H9 (cell line): ENCODE measurements around the gene GNA15. TPM values are rescaled to one million over a fixed set of nuclear protein-coding genes. Genes with fewer than 3 reads are reported as not detected.

ENCODE experiments used
- DNase-seq: peaks from one replicate; pipeline ENCODE4 v3.0.0-alpha.2; 2017
- H2AFZ ChIP-seq: one replicate; pipeline ENCODE4 v1.6.1; 2013; ENCODE audit warnings: mild to moderate bottlenecking, low read length, control low read depth, moderate library complexity
- H2AK5ac ChIP-seq: 2 replicates; pipeline ENCODE4 v1.6.1; 2013; ENCODE audit warnings: low read length, control low read depth, mixed read lengths; ENCODE audit not compliant: insufficient read length
- H2BK120ac ChIP-seq: one replicate; pipeline ENCODE4 v1.6.1; 2013; ENCODE audit warnings: low read depth, mild to moderate bottlenecking, low read length, control low read depth, inconsistent platforms; ENCODE audit not compliant: poor library complexity, severe bottlenecking
- H2BK12ac ChIP-seq: 2 replicates; pipeline ENCODE4 v1.6.1; 2013; ENCODE audit warnings: low read length, control low read depth, mixed read lengths, low read depth; ENCODE audit not compliant: insufficient read length
- H2BK15ac ChIP-seq: 2 replicates; pipeline ENCODE4 v1.6.1; 2013; ENCODE audit warnings: low read depth, low read length, control low read depth
- H2BK20ac ChIP-seq: one replicate; pipeline ENCODE4 v1.6.1; 2013; ENCODE audit warnings: low read depth, mild to moderate bottlenecking, low read length, control low read depth, inconsistent platforms; ENCODE audit not compliant: poor library complexity, severe bottlenecking
- H2BK5ac ChIP-seq: 2 replicates; pipeline ENCODE4 v1.6.1; 2013; ENCODE audit warnings: low read length, control low read depth, mixed read lengths; ENCODE audit not compliant: insufficient read length
- H3K14ac ChIP-seq: 2 replicates; pipeline ENCODE4 v1.6.1; 2013; ENCODE audit warnings: low read length, control low read depth; ENCODE audit not compliant: insufficient read depth
- H3K18ac ChIP-seq: 2 replicates; pipeline ENCODE4 v1.6.1; 2013; ENCODE audit warnings: low read depth, mild to moderate bottlenecking, mixed read lengths, low read length, control low read depth; ENCODE audit not compliant: insufficient read length
- H3K23ac ChIP-seq: 2 replicates; pipeline ENCODE4 v1.6.1; 2013; ENCODE audit warnings: low read length, control low read depth, mixed read lengths, low read depth; ENCODE audit not compliant: insufficient read length
- H3K23me2 ChIP-seq: 2 replicates; pipeline ENCODE4 v1.6.1; 2013; ENCODE audit warnings: low read depth, mild to moderate bottlenecking, mixed read lengths, low read length, control low read depth; ENCODE audit not compliant: insufficient read length, poor library complexity, severe bottlenecking
- H3K27ac ChIP-seq: 2 replicates; pipeline ENCODE4 v1.5.1; 2013; ENCODE audit warnings: low read length, control low read depth, mixed read lengths, low read depth; ENCODE audit not compliant: insufficient read length
- H3K27me3 ChIP-seq: 2 replicates; pipeline ENCODE4 v1.6.1; 2013; ENCODE audit warnings: low read length, control low read depth, inconsistent platforms; ENCODE audit not compliant: insufficient read depth
- H3K4ac ChIP-seq: 2 replicates; pipeline ENCODE4 v1.6.1; 2013; ENCODE audit warnings: low read depth, mild to moderate bottlenecking, control low read depth, inconsistent platforms, low read length, moderate library complexity
- H3K4me1 ChIP-seq: 2 replicates; pipeline ENCODE4 v1.6.1; 2013; ENCODE audit warnings: low read length, control low read depth, inconsistent platforms; ENCODE audit not compliant: insufficient read depth
- H3K4me2 ChIP-seq: 2 replicates; pipeline ENCODE4 v1.6.1; 2013; ENCODE audit warnings: low read length, control low read depth, mixed read lengths; ENCODE audit not compliant: insufficient read length, insufficient read depth
- H3K56ac ChIP-seq: 2 replicates; pipeline ENCODE4 v1.6.1; 2013; ENCODE audit warnings: low read depth, mild to moderate bottlenecking, mixed read lengths, low read length, control low read depth; ENCODE audit not compliant: insufficient read length
- H3K79me1 ChIP-seq: 2 replicates; pipeline ENCODE4 v1.6.1; 2013; ENCODE audit warnings: low read depth, mild to moderate bottlenecking, moderate library complexity, low read length, control low read depth, inconsistent platforms; ENCODE audit not compliant: insufficient read depth, poor library complexity, severe bottlenecking
- H3K79me2 ChIP-seq: 2 replicates; pipeline ENCODE4 v1.6.1; 2013; ENCODE audit warnings: low read length, control low read depth, inconsistent platforms; ENCODE audit not compliant: insufficient read depth
- H3K9ac ChIP-seq: 2 replicates; pipeline ENCODE4 v1.6.1; 2013; ENCODE audit warnings: low read length, control low read depth, mixed read lengths; ENCODE audit not compliant: insufficient read length; ENCODE audit errors: extremely low read depth
- H3K9me3 ChIP-seq: one replicate; pipeline ENCODE4 v1.6.1; 2013; ENCODE audit warnings: low read depth, low read length, inconsistent platforms; ENCODE audit not compliant: control insufficient read depth
- H3T11ph ChIP-seq: one replicate; pipeline ENCODE4 v1.6.1; 2013; ENCODE audit warnings: mild to moderate bottlenecking, low read length, control low read depth, inconsistent platforms
- H4K20me1 ChIP-seq: one replicate; pipeline ENCODE4 v1.6.1; 2013; ENCODE audit not compliant: control insufficient read depth, insufficient read length, insufficient read depth
- H4K5ac ChIP-seq: 2 replicates; pipeline ENCODE4 v1.6.1; 2013; ENCODE audit warnings: low read depth, mild to moderate bottlenecking, mixed read lengths, low read length, control low read depth; ENCODE audit not compliant: insufficient read length
- H4K8ac ChIP-seq: replicated peaks from 2 replicates; pipeline ENCODE4 v1.6.1; 2013; ENCODE audit warnings: low read length, control low read depth, mixed read lengths, low read depth; ENCODE audit not compliant: insufficient read length
- H4K91ac ChIP-seq: 2 replicates; pipeline ENCODE4 v1.6.1; 2013; ENCODE audit warnings: low read depth, mild to moderate bottlenecking, moderate library complexity, mixed read lengths, low read length, control low read depth; ENCODE audit not compliant: insufficient read length
- H3K27ac Mint-ChIP-seq, 3 experiments: 2 replicates in 2 of 3; 3 replicates in 1 of 3; pipeline ENCODE4 v1.8.0; 2020 to 2021; ENCODE audit warnings: mixed read lengths in 3 of 3, mild to moderate bottlenecking in 1 of 3, moderate library complexity in 1 of 3
- H3K27me3 Mint-ChIP-seq: 2 replicates; pipeline ENCODE4 v1.8.0; 2021; ENCODE audit warnings: low read depth, mild to moderate bottlenecking, moderate library complexity, mixed read lengths
- H3K36me3 Mint-ChIP-seq, 3 experiments: 2 replicates in 2 of 3; 3 replicates in 1 of 3; pipeline ENCODE4 v1.8.0; 2020 to 2021; ENCODE audit warnings: low read depth in 3 of 3, mixed read lengths in 3 of 3; ENCODE audit not compliant: insufficient read depth in 1 of 3
- H3K4me1 Mint-ChIP-seq, 2 experiments: 2 replicates each; pipeline ENCODE4 v1.8.0; 2020; ENCODE audit warnings: mixed read lengths in 2 of 2
- H3K4me3 Mint-ChIP-seq, 2 experiments: 2 replicates in 1 of 2; 3 replicates in 1 of 2; pipeline ENCODE4 v1.8.0; 2020 to 2021; ENCODE audit warnings: mild to moderate bottlenecking in 2 of 2, mixed read lengths in 2 of 2, moderate library complexity in 1 of 2
- H3K9me3 Mint-ChIP-seq, 2 experiments: 2 replicates in 1 of 2; 3 replicates in 1 of 2; pipeline ENCODE4 v1.8.0; 2020; ENCODE audit warnings: mild to moderate bottlenecking in 2 of 2, mixed read lengths in 2 of 2, moderate library complexity in 1 of 2
- WGBS: extraction: QIAGEN DNeasy Blood & Tissue Kit; methylation state at CpG from one replicate; pipeline ENCODE4 v1.1.7; 2013; ENCODE audit warnings: missing lambda C conversion rate, low lambda C conversion rate, mixed read lengths; ENCODE audit not compliant: insufficient read length; ENCODE audit errors: extremely low coverage; 5-methylcytosine and 5-hydroxymethylcytosine counted together
- total RNA-seq: library from RNA; stranded (reverse); gene quantifications from 2 replicates; pipeline ENCODE4 v1.2.1, GENCODE V29; 2021
- TF ChIP-seq, protein P1 (sequence below): fragments of 200-600 bp; sonication (generic); conservative IDR thresholded peaks from 3 replicates; pipeline ENCODE4 v1.8.0; 2021; ENCODE audit warnings: antibody characterized with exemption, mild to moderate bottlenecking

Gene GNA15
- total RNA-seq, 1 experiment from 2014 or later = not detected

DNA sequence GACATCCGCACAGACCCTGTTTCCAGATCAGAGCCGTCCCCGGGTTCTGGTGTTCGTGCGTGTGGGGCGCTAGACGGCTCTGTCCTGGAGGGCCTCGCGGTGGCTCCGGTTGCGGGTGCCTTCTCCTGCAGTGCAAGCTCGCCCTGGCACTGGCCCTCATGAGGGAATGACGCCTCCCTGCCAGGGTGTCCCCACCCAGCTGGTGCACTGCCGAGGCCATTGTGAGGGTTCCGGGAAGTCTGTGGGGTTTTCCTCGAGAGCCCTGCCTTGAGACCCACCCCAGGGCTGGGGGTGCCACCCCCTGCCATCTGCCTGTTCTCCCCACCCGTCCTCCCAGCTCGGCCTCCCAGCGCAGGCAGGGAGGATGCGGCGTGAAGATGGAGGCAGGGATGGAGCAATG is 19.2 kb upstream of the GNA15 start:
- no peak overlapping the region for H3K4me2 ChIP-seq
- Mint-ChIP-seq H3K9me3 (no peaks in the 10 kb centered on the region), H3K27me3 (no peaks in the 10 kb centered on the region), H3K4me3 (no peak overlapping the region), H3K4me1 (peaks cover 2 to 11% of the 10 kb centered on the region in 2 experiments; a peak in 3 of 4 replicates), H3K27ac (no peak overlapping the region), H3K36me3 (peaks cover 0 to 4% (median 0%) of the 10 kb centered on the region in 3 experiments; a peak in 2 of 7 replicates)
- H2BK15ac ChIP-seq = no peak overlapping the region
- no peak overlapping the region for H3T11ph ChIP-seq
- no peak overlapping the region for H2BK5ac ChIP-seq
- no peaks in the 10 kb centered on the region for H4K20me1 ChIP-seq
- no peak overlapping the region for H2BK120ac ChIP-seq
- no peaks in the 10 kb centered on the region for H3K27me3 ChIP-seq
- DNase-seq = no peak
- H3K23me2 ChIP-seq = no peaks in the 10 kb centered on the region
- no peak overlapping the region for H2AFZ ChIP-seq
- no peak overlapping the region for H4K5ac ChIP-seq
- TF ChIP-seq, protein P1, sequence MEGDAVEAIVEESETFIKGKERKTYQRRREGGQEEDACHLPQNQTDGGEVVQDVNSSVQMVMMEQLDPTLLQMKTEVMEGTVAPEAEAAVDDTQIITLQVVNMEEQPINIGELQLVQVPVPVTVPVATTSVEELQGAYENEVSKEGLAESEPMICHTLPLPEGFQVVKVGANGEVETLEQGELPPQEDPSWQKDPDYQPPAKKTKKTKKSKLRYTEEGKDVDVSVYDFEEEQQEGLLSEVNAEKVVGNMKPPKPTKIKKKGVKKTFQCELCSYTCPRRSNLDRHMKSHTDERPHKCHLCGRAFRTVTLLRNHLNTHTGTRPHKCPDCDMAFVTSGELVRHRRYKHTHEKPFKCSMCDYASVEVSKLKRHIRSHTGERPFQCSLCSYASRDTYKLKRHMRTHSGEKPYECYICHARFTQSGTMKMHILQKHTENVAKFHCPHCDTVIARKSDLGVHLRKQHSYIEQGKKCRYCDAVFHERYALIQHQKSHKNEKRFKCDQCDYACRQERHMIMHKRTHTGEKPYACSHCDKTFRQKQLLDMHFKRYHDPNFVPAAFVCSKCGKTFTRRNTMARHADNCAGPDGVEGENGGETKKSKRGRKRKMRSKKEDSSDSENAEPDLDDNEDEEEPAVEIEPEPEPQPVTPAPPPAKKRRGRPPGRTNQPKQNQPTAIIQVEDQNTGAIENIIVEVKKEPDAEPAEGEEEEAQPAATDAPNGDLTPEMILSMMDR = no peak
- H4K8ac ChIP-seq = no peak overlapping the region
- no peaks in the 10 kb centered on the region for H3K9me3 ChIP-seq
- no peak overlapping the region for H3K27ac ChIP-seq
- no peak overlapping the region for H2AK5ac ChIP-seq
- WGBS = no CpG with 5 or more reads among the region's 21 CpGs
- H2BK12ac ChIP-seq = no peak overlapping the region
- no peak overlapping the region for H4K91ac ChIP-seq
- H3K23ac ChIP-seq = no peak overlapping the region
- H3K14ac ChIP-seq = no peak overlapping the region; the same call in 1 of the 2 replicates
- no peaks in the 10 kb centered on the region for H3K79me2 ChIP-seq
- H3K9ac ChIP-seq = no peak overlapping the region
- H3K4ac ChIP-seq = no peak overlapping the region
- H3K79me1 ChIP-seq = no peaks in the 10 kb centered on the region
- H3K18ac ChIP-seq = no peak overlapping the region
- H3K4me1 ChIP-seq = no peaks in the 10 kb centered on the region; the same call in 1 of the 2 replicates
- H2BK20ac ChIP-seq = no peak overlapping the region
- H3K56ac ChIP-seq = no peak overlapping the region
